Peyer's patch (tissue), 4 donors: ENCODE results near the gene STK31.

Experiments
- POLR2A ChIP-seq, 2 donors: fragments of 450-650 bp; IDR thresholded peaks; one replicate each; pipeline ENCODE4 v1.5.1; 2017; ENCODE audit warnings: antibody characterized with exemption in 2 of 2, mild to moderate bottlenecking in 2 of 2, moderate library complexity in 2 of 2
- TF ChIP-seq, protein P1 (sequence below), 6 experiments: fragments of 450-650 bp in 4 of 6; fragments of 200-600 bp in 2 of 6; sonication (generic) in 1 of 6; IDR thresholded peaks; one replicate each; pipeline ENCODE4 v1.5.1; 2017 to 2019; ENCODE audit warnings: antibody characterized with exemption in 6 of 6, mild to moderate bottlenecking in 3 of 6, moderate library complexity in 1 of 6

DNA sequence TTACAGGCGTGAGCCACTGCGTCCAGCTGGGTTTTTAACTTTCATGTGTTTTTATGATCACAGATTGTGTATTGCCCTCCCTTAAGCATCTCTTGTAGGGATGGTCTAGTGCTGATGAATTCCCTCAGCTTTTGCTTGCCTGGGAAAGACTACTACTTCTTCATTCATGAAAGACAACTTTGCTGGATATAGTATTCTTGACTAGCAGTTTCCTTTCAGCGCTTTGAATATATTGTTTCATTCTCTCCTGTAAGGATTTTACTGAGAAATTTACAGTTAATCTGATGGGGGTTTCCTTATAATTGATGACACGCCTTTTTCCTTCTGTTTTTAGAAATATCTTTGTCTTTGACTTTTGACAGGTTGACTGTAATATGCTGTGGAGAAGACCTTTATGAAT is 33.2 kb downstream of the STK31 start:
- TF ChIP-seq, protein P1, sequence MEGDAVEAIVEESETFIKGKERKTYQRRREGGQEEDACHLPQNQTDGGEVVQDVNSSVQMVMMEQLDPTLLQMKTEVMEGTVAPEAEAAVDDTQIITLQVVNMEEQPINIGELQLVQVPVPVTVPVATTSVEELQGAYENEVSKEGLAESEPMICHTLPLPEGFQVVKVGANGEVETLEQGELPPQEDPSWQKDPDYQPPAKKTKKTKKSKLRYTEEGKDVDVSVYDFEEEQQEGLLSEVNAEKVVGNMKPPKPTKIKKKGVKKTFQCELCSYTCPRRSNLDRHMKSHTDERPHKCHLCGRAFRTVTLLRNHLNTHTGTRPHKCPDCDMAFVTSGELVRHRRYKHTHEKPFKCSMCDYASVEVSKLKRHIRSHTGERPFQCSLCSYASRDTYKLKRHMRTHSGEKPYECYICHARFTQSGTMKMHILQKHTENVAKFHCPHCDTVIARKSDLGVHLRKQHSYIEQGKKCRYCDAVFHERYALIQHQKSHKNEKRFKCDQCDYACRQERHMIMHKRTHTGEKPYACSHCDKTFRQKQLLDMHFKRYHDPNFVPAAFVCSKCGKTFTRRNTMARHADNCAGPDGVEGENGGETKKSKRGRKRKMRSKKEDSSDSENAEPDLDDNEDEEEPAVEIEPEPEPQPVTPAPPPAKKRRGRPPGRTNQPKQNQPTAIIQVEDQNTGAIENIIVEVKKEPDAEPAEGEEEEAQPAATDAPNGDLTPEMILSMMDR (IDR thresholded peaks at IDR 0.05): no peak
- no peak for TF ChIP-seq POLR2A (IDR thresholded peaks at IDR 0.05)
